ENCODE data around the gene GPX4.
A peak's percentile ranks its signal among the peaks of the same experiment; 100 is the strongest.

Gene GPX4

DNA sequence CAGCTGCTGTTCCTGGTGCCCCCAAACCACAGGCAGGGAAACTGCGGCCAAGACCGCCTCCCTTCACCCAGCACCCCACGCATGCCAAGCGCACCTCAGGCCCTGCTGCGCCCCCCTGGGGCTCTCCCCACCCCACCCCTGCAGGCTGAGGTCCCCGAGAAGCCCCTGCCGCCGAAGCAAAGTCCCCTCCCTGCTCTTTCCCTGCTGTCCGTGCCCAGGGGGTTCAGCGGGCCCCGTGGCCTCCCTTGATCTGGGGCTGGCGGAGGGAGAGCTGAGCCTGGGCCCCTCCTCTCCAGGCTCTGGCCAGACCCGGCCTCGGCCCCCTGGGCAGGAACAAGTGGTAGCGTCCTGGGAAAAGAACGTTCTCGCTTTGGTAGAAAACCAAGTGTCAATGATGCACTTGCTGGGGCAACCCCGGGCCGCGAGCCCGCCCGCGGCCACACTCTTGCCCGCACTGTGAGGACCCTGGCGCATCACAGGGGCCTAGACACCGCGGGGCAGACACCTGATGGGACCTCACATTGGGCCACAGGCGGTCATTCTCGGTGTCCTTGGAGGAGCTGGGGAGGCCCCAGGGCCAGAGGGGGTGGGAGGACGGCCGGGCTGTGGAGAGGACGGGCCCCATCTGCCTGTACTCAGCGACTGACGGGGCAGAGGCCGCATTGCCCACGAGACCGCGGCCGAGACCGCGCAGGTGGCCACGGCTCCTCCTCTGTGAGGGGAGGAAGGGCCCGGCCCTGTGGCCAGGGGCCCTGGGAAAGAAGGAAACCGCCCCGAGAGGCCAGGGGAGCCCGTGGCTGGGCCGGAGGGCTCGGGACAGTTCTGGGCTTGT, 29.0 kb downstream of the GPX4 start:
- no peak for DNase-seq

DNA sequence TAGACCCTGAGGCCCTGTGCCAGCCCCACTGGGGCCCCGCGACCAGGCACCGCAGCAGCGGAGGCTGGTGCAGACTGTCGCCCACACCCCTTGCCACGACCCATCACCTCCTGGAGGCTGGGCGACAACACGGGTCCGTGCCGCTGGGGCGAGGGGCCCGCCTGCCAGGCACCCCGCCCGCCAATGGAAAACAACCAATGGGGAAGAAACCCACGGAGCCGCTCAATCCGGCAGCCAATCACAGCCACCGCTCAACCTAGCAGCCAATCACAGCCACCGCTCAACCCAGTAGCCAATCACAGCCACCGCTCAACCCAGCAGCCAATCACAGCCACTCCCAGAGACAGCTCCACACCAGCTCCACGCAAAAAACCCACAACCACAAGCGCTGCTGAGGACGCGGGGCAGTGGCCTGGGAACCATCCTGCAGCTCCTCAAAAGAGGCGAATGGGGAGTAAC, 29.7 kb downstream of the GPX4 start:
- peak; percentile 33 to 55 (median 43) for DNase-seq

GRCh38 chr19:1134431-1134830, 30.6 kb downstream of the GPX4 start:
- no peak for DNase-seq

GRCh38 chr19:1135454-1135853, 31.7 kb downstream of the GPX4 start:
- DNase-seq, result no peak

- no peak for DNase-seq
Measured at GRCh38 chr19:1136201-1136600, 32.4 kb downstream of the GPX4 start.

- DNase-seq, result no peak
Measured at GRCh38 chr19:1136621-1137317, 33.0 kb downstream of the GPX4 start.

GRCh38 chr19:1138121-1138520, 34.3 kb downstream of the GPX4 start:
- no peak for DNase-seq

- DNase-seq, result no peak
Measured at GRCh38 chr19:1139126-1139525, 35.3 kb downstream of the GPX4 start.

DNA sequence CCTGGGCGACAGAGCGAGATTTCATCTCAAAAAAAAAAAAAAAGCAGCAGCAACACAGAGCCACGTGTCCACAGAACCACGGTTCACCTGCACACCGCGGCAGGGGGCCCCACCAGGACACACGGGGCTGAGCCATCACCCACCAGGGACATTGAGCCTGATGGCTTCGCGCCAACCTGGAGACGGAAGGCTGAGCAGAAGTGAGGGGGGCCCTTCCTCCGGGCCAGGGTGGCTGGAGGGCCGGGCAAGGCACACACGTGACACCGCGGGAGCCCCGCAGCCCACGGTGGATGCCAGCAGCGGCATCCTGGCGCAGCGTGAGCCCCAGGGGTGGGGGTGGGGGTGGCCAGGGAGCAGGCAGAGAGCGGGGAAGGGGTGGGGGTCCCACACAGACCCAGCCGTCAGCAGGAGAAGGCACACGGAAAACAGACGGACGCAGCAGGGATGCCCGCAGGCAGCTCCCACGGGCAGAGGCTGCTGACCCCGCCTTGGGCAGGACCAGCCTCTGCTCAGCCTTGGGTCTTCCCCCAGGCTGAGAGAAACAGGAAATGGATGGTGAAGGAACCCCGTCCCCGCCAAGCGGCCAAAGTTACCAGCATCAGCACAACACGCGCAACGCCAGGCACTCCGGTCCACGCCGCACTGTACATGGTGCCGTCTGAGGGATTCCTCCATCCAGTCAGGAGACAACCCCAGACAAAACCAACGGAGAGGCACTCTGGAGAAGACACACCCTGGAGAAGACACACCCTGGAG, 36.7 kb downstream of the GPX4 start:
- DNase-seq, result no peak

DNA sequence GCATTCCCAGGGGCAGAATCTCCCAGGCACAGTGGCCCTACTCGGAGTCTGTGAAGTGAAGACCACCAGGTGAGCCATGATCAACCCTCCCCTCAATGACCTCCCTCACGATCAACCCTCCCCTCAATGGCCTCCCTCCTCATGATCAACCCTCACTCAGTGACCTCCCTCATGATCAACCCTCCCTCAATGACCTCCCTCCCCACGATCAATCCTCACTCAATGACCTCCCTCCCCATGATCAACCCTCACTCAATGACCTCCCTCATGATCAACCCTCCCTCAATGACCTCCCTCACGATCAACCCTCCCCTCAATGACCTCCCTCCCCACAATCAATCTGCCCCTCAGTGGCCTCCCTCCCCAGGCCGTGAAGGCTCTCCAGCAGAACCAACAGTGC, 38.1 kb downstream of the GPX4 start:
- DNase-seq, result no peak

DNA sequence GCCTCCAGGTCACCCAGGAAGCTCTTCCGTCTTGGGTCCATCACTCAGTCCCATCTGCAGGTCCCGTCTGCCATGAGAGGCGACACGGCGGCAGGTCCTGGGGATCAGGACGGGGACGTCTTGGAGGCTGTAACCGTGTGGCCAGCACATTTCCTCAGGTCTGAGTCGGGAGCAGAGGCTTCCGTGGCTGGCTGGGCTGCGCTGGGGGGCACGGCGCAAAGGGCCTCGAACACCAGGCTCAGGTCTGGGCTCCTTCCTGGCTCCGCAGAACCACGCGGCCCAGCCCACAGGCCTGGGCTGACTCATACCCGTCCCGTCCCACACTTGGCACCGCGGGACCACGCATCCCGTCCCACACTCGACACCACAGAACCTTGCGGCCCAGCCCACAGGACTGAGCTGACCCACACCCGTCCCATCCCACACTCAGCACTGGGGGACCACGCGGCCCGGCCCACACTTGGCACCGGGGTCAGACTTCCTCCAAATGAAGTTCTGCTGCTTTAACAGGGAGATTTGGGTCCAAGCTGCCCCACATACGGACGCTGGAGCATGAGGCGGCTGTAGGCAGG, 40.1 kb downstream of the GPX4 start:
- no peak for DNase-seq

- DNase-seq, result no peak
Measured at GRCh38 chr19:1144741-1145140, 40.9 kb downstream of the GPX4 start.

GRCh38 chr19:1145635-1146411, 42.0 kb downstream of the GPX4 start:
- no peak for DNase-seq

GRCh38 chr19:1146412-1146699, 42.6 kb downstream of the GPX4 start:
- no peak for DNase-seq

GRCh38 chr19:1146858-1147780, 43.3 kb downstream of the GPX4 start:
- DNase-seq, result no peak

DNA sequence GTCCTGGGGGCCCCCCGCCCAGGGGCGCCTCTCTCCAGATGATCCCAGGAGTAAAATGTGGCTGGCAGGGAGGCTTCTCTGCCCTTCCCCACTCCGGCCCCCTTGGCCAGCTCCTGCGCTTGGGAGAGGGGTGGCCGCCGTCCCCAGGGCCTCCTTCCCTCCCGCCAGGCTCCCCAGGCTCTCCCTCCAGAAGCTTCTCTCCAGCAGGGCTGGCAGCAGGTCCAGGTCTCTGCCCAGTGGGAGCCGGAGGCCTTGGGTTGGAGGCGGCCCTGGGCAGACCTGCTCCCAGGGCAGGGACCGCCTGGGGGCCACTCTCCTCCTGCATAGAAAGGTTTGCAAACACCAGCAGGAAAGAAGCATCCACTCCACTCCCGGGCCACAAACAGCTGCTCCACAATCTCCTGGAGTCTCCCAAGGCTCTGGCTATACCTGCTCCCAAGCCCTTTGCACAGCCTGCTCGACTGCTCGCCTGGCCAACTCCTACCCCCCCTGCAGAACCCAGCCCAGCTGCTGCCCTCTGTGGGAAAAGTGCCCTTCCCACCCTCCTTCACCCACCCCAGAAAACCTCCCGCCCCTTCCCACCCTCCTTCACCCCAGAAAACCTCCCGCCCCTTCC, 44.2 kb downstream of the GPX4 start:
- DNase-seq, result no peak

GRCh38 chr19:1149259-1150045, 45.7 kb downstream of the GPX4 start:
- DNase-seq, result no peak

DNA sequence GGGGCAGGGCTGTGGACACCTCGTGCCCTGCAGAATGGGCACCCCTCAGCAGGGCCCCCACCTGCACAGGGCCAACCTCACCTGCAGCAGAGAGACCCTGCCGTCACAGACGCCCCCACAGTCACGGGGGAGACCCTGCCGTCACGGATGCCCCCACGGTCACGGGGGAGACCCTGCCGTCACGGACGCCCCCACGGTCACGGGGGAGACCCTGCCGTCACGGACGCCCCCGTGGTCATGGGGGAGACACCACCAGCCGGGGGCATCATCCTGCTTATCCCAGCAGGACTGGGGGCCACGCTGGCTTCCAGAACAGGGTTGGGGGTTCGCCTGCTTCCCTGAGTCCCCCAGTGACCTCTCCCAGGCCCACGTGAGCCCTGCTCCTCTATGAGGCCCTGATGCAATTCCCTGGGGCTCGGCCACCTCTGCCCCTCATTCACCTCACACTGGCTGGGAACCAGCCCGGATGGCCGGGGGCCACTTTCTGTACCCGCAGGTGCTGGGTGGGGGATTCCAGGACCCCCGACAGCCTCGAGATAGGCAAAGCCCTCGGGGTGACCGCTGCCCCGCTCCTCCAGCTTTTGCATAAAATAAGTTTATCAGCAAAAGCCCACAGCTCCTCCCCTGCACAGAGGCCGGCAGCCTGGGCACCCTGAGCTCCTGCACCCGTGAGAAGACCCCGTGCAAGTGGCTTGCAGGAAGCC, 46.7 kb downstream of the GPX4 start:
- no peak for DNase-seq

GRCh38 chr19:1151037-1151724, 47.4 kb downstream of the GPX4 start:
- DNase-seq, result no peak
